H1 (cell line): ENCODE measurements around the gene DET1. TPM values are rescaled to one million over a fixed set of nuclear protein-coding genes. Genes with fewer than 3 reads are reported as not detected.

ENCODE experiments used
- CTCF ChIA-PET: fragments of 300-600 bp; sonication (Branson Sonifier 250); formaldehyde crosslinking; loops from one replicate; lab custom pipeline; 2021; ENCODE audit not compliant: partially characterized antibody; lab: Charles Lee
- POLR2A ChIA-PET: fragments of 300-600 bp; sonication (Branson Sonifier 250); formaldehyde crosslinking; loops from one replicate; lab custom pipeline; 2021; ENCODE audit warnings: inconsistent platforms; ENCODE audit not compliant: partially characterized antibody; lab: Charles Lee
- DNase-seq, 2 experiments: peaks; one replicate each; pipeline versions ENCODE4 v3.0.0 to v3.0.0-alpha.2; 2010 to 2022; ENCODE audit warnings: low spot score in 2 of 2, low read depth in 1 of 2, mixed read lengths in 1 of 2
- FAIRE-seq: peaks from 2 replicates; lab custom pipeline; 2011; peaks lifted over from hg19 to GRCh38; lab: Jason Lieb, UNC
- H2AFZ ChIP-seq: 2 replicates; pipeline ENCODE4 v1.8.1; 2012; ENCODE audit warnings: low read length, inconsistent platforms
- H2AK5ac ChIP-seq: 2 replicates; pipeline ENCODE4 v1.6.1; 2013; ENCODE audit warnings: low read depth, low read length
- H2BK120ac ChIP-seq: replicated peaks from 2 replicates; pipeline ENCODE3; 2013; ENCODE audit warnings: low read depth, low read length, inconsistent platforms
- H2BK12ac ChIP-seq: 2 replicates; pipeline ENCODE4 v1.6.1; 2013; ENCODE audit warnings: low read depth, low read length
- H2BK15ac ChIP-seq: 2 replicates; pipeline ENCODE4 v1.6.1; 2013; ENCODE audit warnings: low read length
- H2BK20ac ChIP-seq: 2 replicates; pipeline ENCODE4 v1.6.1; 2013; ENCODE audit warnings: low read length
- H2BK5ac ChIP-seq: 2 replicates; pipeline ENCODE4 v1.6.1; 2013; ENCODE audit warnings: low read depth, low read length
- H3K14ac ChIP-seq: 2 replicates; pipeline ENCODE4 v1.6.1; 2013; ENCODE audit warnings: inconsistent platforms; ENCODE audit not compliant: insufficient read length
- H3K18ac ChIP-seq: 2 replicates; pipeline ENCODE4 v1.6.1; 2013; ENCODE audit warnings: low read length; ENCODE audit errors: extremely low read depth
- H3K23ac ChIP-seq: 2 replicates; pipeline ENCODE4 v1.6.1; 2013; ENCODE audit warnings: inconsistent platforms; ENCODE audit not compliant: insufficient read length
- H3K23me2 ChIP-seq: 2 replicates; pipeline ENCODE4 v1.6.1; 2013; ENCODE audit warnings: low read depth, low read length
- H3K27ac ChIP-seq: 2 replicates; pipeline ENCODE4 v1.6.1; 2011; ENCODE audit warnings: low read depth, low read length, inconsistent platforms
- H3K27me3 ChIP-seq, 4 experiments: replicated peaks in 1 of 4; 1 replicate in 1 of 4; 2 replicates in 3 of 4; pipeline versions ENCODE4 v1.6.1 to v1.8.1; 2011 to 2013; ENCODE audit warnings: low read length in 3 of 4, mild to moderate bottlenecking in 3 of 4, inconsistent platforms in 2 of 4, mixed read lengths in 2 of 4, moderate library complexity in 1 of 4; ENCODE audit not compliant: control insufficient read depth in 3 of 4, insufficient read depth in 3 of 4; ENCODE audit errors: extremely low read depth in 1 of 4
- H3K36me3 ChIP-seq, 4 experiments: 2 replicates each; pipeline versions ENCODE4 v1.6.1 to v1.8.1; 2011 to 2013; ENCODE audit warnings: mild to moderate bottlenecking in 4 of 4, low read length in 3 of 4, moderate library complexity in 2 of 4, control low read depth in 1 of 4, inconsistent platforms in 1 of 4; ENCODE audit not compliant: insufficient read depth in 4 of 4, control insufficient read depth in 2 of 4
- H3K4ac ChIP-seq: replicated peaks from 2 replicates; pipeline ENCODE3; 2013; ENCODE audit warnings: low read length, low read depth, mixed read lengths, inconsistent platforms; ENCODE audit not compliant: insufficient read length
- H3K4me1 ChIP-seq, 4 experiments: replicated peaks in 1 of 4; 1 replicate in 1 of 4; 2 replicates in 3 of 4; pipeline versions ENCODE4 v1.6.1 to v1.8.1; 2011 to 2013; ENCODE audit warnings: low read length in 3 of 4, inconsistent platforms in 2 of 4, mixed read lengths in 1 of 4; ENCODE audit not compliant: insufficient read depth in 4 of 4, control insufficient read depth in 3 of 4
- H3K4me2 ChIP-seq, 2 experiments: 2 replicates each; pipeline versions ENCODE4 v1.6.1 to v1.8.1; 2011 to 2013; ENCODE audit warnings: low read depth in 2 of 2, low read length in 2 of 2, control low read depth in 1 of 2, inconsistent platforms in 1 of 2, mild to moderate bottlenecking in 1 of 2; ENCODE audit not compliant: insufficient read depth in 1 of 2
- H3K4me3 ChIP-seq, 4 experiments: fragments of 200-600, 300-600 bp in 1 of 4; sonication (generic), shearing (Covaris generic), sonication (Bioruptor Twin) in 1 of 4; 2 replicates each; pipeline versions ENCODE4 v1.5.1 to v1.8.1; 2011 to 2016; ENCODE audit warnings: low read length in 4 of 4, low read depth in 3 of 4, control low read depth in 2 of 4, inconsistent platforms in 2 of 4, mild to moderate bottlenecking in 2 of 4, mixed read lengths in 1 of 4, moderate library complexity in 1 of 4; ENCODE audit not compliant: insufficient read depth in 2 of 4; ENCODE audit errors: extremely low read depth in 1 of 4
- H3K56ac ChIP-seq: replicated peaks from 2 replicates; pipeline ENCODE3; 2013; ENCODE audit warnings: low read depth, mild to moderate bottlenecking, mixed read lengths, low read length, inconsistent platforms; ENCODE audit not compliant: insufficient read length
- H3K79me1 ChIP-seq: 2 replicates; pipeline ENCODE4 v1.6.1; 2013; ENCODE audit warnings: low read depth, low read length, control low read depth
- H3K79me2 ChIP-seq, 2 experiments: 2 replicates each; pipeline versions ENCODE4 v1.6.1 to v1.8.1; 2012 to 2013; ENCODE audit warnings: low read length in 2 of 2, mild to moderate bottlenecking in 2 of 2, inconsistent platforms in 1 of 2; ENCODE audit not compliant: insufficient read depth in 2 of 2, control insufficient read depth in 1 of 2
- H3K9ac ChIP-seq, 4 experiments: replicated peaks in 1 of 4; 1 replicate in 1 of 4; 2 replicates in 3 of 4; pipeline versions ENCODE4 v1.6.1 to v1.8.1; 2011 to 2013; ENCODE audit warnings: low read depth in 3 of 4, low read length in 3 of 4, control low read depth in 2 of 4, mild to moderate bottlenecking in 2 of 4, moderate library complexity in 2 of 4, inconsistent platforms in 1 of 4; ENCODE audit errors: extremely low read depth in 1 of 4
- H3K9me3 ChIP-seq, 2 experiments: 2 replicates each; pipeline versions ENCODE4 v1.6.1 to v1.8.1; 2012 to 2013; ENCODE audit warnings: mild to moderate bottlenecking in 2 of 2, moderate library complexity in 2 of 2, control low read depth in 1 of 2, inconsistent platforms in 1 of 2, low read depth in 1 of 2, low read length in 1 of 2, mixed read lengths in 1 of 2; ENCODE audit not compliant: insufficient read depth in 2 of 2
- H4K20me1 ChIP-seq, 2 experiments: replicated peaks in 1 of 2; 2 replicates each; pipeline versions ENCODE3 to v1.8.1; 2011 to 2013; ENCODE audit warnings: inconsistent platforms in 2 of 2, low read length in 2 of 2, mild to moderate bottlenecking in 1 of 2; ENCODE audit not compliant: insufficient read depth in 2 of 2, control insufficient read depth in 1 of 2
- H4K5ac ChIP-seq: 2 replicates; pipeline ENCODE4 v1.6.1; 2013; ENCODE audit warnings: low read length, low read depth, mixed read lengths, inconsistent platforms; ENCODE audit not compliant: insufficient read length
- H4K8ac ChIP-seq: 2 replicates; pipeline ENCODE4 v1.8.0; 2013; ENCODE audit warnings: mild to moderate bottlenecking, moderate library complexity, low read length, inconsistent platforms; ENCODE audit not compliant: insufficient read depth; ENCODE audit errors: extremely low read depth
- H4K91ac ChIP-seq: replicated peaks from 2 replicates; pipeline ENCODE3; 2013; ENCODE audit warnings: low read length, mixed read lengths, inconsistent platforms; ENCODE audit not compliant: insufficient read length
- CHD1 ChIP-seq: IDR thresholded peaks from 2 replicates; pipeline ENCODE4 v1.6.1; 2012; ENCODE audit warnings: low read depth, low read length, improper control_type of control experiment
- JUND ChIP-seq: IDR thresholded peaks from 2 replicates; pipeline ENCODE4 v1.6.1; 2011; ENCODE audit warnings: mild to moderate bottlenecking, improper control_type of control experiment, low read length
- NRF1 ChIP-seq: IDR thresholded peaks from 2 replicates; pipeline ENCODE4 v1.6.1; 2011; ENCODE audit warnings: mild to moderate bottlenecking, low read depth, low read length, improper control_type of control experiment
- SP4 ChIP-seq: IDR thresholded peaks from 2 replicates; pipeline ENCODE4 v1.6.1; 2012; ENCODE audit warnings: low read length, inconsistent platforms
- TEAD4 ChIP-seq: IDR thresholded peaks from 2 replicates; pipeline ENCODE4 v1.6.1; 2012; ENCODE audit warnings: low read depth, low read length, inconsistent platforms, mixed read lengths
- WGBS, 2 experiments: shearing (Covaris generic) in 1 of 2; methylation state at CpG; one replicate each; pipeline versions ENCODE4 v1.1.6 to v1.1.7; 2013 to 2015; ENCODE audit warnings: low lambda C conversion rate in 2 of 2, mixed read lengths in 2 of 2, inconsistent platforms in 1 of 2, low coverage in 1 of 2, missing lambda C conversion rate in 1 of 2; ENCODE audit not compliant: insufficient replicate concordance in 2 of 2, insufficient coverage in 1 of 2, insufficient read length in 1 of 2; ENCODE audit errors: extremely low coverage in 1 of 2, missing lambda C conversion rate in 1 of 2; 5-methylcytosine and 5-hydroxymethylcytosine counted together
- polyA plus RNA-seq, 7 experiments: library from polyadenylated mRNA; depleted of rRNA in 3 of 7; stranded (reverse) in 5 of 7; unstranded in 2 of 7; fragments of >200 nt in 5 of 7; fragments of 200-250 nt in 2 of 7; gene quantifications; 1 replicate in 5 of 7; 2 replicates in 1 of 7; 4 replicates in 1 of 7; pipeline versions ENCODE4 v1.2.1 to v1.2.3, GENCODE V29; 2011 to 2013; ENCODE audit warnings: missing spikeins in 2 of 7, mixed read lengths in 2 of 7
- total RNA-seq: library from RNA; stranded (reverse); fragmentation: NEBNext Ultra II Directional; extraction: Animal tissue kit (Norgen Biotek cat#: 25700); gene quantifications from 2 replicates; pipeline ENCODE4 v1.2.1, GENCODE V29; 2021
- TF ChIP-seq, protein P1 (sequence below): IDR thresholded peaks from 2 replicates; pipeline ENCODE4 v1.6.1; 2012; ENCODE audit warnings: low read length, inconsistent platforms

The DET1 gene
- total and polyA plus RNA-seq, 2 of the 8 experiments (the other 6 are each of a cell fraction or from before 2014, with no cell fraction given), result 5.4 to 8.5 TPM

GRCh38 chr15:88491158-88491557 is 55.3 kb downstream of the DET1 start:
- no peak for DNase-seq
- no peaks in the 10 kb centered on the region for H3K36me3 ChIP-seq
- ChIA-PET CTCF (interaction anchor here (3.4 to 4.5 kb wide), 2 partner anchors 12 to 123 kb away, joined by 32 to 41 read pairs; no protein-coding TSS in a partner anchor), POLR2A (no interaction called here)
- no peak overlapping the region for H2BK15ac ChIP-seq
- H3K9me3 ChIP-seq, result no peaks in the 10 kb centered on the region
- H4K5ac ChIP-seq, result no peak overlapping the region
- no peak overlapping the region for H3K9ac ChIP-seq
- H4K91ac ChIP-seq, result peak overlapping the region; percentile 39
- TF ChIP-seq TEAD4 (no peak), NRF1 (no peak), JUND (no peak), SP4 (no peak), CHD1 (no peak)
- TF ChIP-seq, protein P1, sequence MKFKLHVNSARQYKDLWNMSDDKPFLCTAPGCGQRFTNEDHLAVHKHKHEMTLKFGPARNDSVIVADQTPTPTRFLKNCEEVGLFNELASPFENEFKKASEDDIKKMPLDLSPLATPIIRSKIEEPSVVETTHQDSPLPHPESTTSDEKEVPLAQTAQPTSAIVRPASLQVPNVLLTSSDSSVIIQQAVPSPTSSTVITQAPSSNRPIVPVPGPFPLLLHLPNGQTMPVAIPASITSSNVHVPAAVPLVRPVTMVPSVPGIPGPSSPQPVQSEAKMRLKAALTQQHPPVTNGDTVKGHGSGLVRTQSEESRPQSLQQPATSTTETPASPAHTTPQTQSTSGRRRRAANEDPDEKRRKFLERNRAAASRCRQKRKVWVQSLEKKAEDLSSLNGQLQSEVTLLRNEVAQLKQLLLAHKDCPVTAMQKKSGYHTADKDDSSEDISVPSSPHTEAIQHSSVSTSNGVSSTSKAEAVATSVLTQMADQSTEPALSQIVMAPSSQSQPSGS, result no peak
- no peak overlapping the region for H3K56ac ChIP-seq
- H4K20me1 ChIP-seq, result no peaks in the 10 kb centered on the region
- no peak overlapping the region for H3K18ac ChIP-seq
- H2BK5ac ChIP-seq, result no peak overlapping the region; the same call in 1 of the 2 replicates
- no peak overlapping the region for H4K8ac ChIP-seq
- no peak overlapping the region for H3K27ac ChIP-seq
- no peaks in the 10 kb centered on the region for H3K79me1 ChIP-seq
- H3K27me3 ChIP-seq, result no peaks in the 10 kb centered on the region; a peak in 1 of 7 replicates
- no peak overlapping the region for H3K4me3 ChIP-seq
- FAIRE-seq, result no peak
- no peak overlapping the region; the same call in 1 of the 2 replicates for H2AFZ ChIP-seq
- H3K14ac ChIP-seq, result no peak overlapping the region
- H3K4me2 ChIP-seq, result no peak overlapping the region
- no peak overlapping the region for H3K23ac ChIP-seq
- no peaks in the 10 kb centered on the region for H3K79me2 ChIP-seq
- H2BK120ac ChIP-seq, result no peak overlapping the region
- H3K23me2 ChIP-seq, result no peaks in the 10 kb centered on the region
- H2BK20ac ChIP-seq, result no peak overlapping the region
- WGBS, 2 experiments, result 84% methylated on average over 10 of the region's 10 CpGs; no CpG with 5 or more reads in 1 of the 2 experiments
- H3K4ac ChIP-seq, result no peak overlapping the region
- peaks cover 0 to 11% (median 0%) of the 10 kb centered on the region in 4 experiments; a peak in 2 of 7 replicates for H3K4me1 ChIP-seq
- no peak overlapping the region; the same call in 1 of the 2 replicates for H2BK12ac ChIP-seq
- no peak overlapping the region for H2AK5ac ChIP-seq
